HG03342 (cell line): ENCODE measurements around the gene USP24.
"Not testable (repeated sequence)": the region's sequence is repeated elsewhere in the genome, so short reads cannot be mapped to it uniquely, and the experiment has no call there.

Source experiments
- ATAC-seq: cut with Tn5 transposase; IDR thresholded peaks from one replicate; pipeline ENCODE4 v1.9.1; 2021; ENCODE audit warnings: mild to moderate bottlenecking, moderate library complexity; ENCODE audit not compliant: unreplicated experiment

USP24 gene

GRCh38 chr1:55040933-55041494 lies 174.2 kb downstream of the USP24 start:
- no peak for ATAC-seq

- ATAC-seq, result no peak
Observed at GRCh38 chr1:55040083-55040932, 174.9 kb downstream of the USP24 start.

GRCh38 chr1:55039342-55040082 lies 175.7 kb downstream of the USP24 start, which contains the start of gene PCSK9:
Gene PCSK9 (plus strand): TSS chr1:55039548. CDS start chr1:55039838, 290 bp downstream.
- ATAC-seq, result no peak

DNA sequence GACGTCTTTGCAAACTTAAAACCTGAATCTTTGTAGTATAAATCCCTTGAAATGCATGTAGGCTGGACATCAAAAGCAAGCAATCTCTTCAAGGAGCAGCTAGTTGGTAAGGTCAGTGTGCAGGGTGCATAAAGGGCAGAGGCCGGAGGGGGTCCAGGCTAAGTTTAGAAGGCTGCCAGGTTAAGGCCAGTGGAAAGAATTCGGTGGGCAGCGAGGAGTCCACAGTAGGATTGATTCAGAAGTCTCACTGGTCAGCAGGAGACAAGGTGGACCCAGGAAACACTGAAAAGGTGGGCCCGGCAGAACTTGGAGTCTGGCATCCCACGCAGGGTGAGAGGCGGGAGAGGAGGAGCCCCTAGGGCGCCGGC lies 176.2 kb downstream of the USP24 start:
- no peak for ATAC-seq

GRCh38 chr1:55038552-55038838 lies 176.7 kb downstream of the USP24 start:
- ATAC-seq, result no peak

DNA sequence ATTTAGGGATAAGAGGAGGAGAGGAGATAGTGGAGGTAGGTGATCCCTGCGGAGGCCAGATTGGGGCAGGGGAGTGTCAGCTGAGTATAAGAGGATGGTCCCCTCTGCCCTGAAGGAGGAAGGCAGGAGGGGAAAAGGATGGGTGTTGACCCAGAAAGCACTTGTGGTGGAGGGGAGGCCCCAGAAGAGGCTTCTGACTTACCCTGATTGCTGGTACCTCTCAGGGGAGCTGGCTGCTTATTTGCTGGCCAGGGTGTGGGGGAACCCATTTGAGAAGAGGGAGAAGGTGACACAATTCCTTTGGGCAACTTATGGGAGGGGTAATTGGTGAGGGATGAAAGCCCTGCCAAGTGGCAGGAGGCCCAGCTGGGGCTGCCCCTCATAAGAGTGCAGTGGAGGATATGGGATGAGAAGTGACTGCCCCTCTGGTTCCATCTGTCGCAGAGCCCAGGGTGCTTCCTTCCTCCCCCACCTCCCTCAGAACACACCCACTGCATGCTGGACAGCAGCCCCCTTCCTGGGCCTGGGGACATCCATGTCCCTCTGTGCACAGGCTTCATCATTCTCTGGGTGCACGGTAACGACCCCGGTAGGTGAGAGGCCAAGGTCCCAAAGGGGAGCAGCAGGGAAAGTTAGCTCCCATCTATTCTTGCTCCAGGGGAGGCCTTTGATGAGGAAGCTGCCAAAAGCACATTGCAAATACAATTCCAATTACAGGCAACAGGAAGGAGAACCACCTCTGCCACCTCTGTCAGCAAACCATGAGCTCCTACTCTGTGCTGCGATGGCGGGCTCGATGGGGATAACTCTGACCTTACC lies 177.2 kb downstream of the USP24 start:
- no peak for ATAC-seq

GRCh38 chr1:55035904-55036303 lies 179.3 kb downstream of the USP24 start:
- ATAC-seq, result no peak

GRCh38 chr1:55034476-55035133 lies 180.6 kb downstream of the USP24 start:
- no peak for ATAC-seq

- no peak for ATAC-seq
Observed at GRCh38 chr1:55033265-55033614, 181.9 kb downstream of the USP24 start.

DNA sequence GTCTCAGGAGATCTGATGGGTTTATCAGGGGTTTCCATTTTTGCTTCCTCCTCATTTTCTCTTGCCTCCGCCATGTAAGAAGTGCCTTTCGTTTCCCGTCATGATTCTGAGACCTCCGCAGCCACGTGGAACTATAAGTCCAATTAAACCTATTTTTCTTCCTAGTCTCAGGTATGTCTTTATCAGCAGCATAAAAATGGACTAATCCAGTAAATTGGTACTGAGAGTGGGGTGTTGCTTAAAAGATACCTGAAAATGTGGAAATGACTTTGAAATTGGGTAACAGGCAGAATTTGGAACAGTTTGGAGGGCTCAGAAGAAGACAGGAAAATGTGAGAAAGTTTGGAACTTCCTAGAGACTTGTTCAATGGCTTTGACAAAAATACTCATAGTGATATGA lies 184.1 kb downstream of the USP24 start:
- not testable (repeated sequence) for ATAC-seq

DNA sequence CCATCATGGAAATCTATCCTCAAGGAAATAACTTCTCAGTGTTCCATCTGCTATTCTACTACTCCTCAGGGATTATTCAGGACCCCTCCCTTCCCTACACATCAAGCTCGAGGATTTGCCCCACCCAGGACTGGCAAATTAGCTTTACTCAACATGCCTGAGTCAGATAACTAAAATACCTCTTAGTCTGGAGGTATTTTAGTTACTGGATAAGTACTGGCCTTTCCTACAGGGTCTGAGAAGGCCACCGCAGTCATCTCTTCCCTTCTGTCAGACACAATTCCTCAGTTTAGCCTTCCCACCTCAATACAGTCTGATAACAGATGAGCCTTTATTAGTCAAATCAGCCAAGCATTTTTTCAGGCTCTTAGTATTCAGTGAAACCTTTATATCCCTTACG lies 188.5 kb downstream of the USP24 start:
- ATAC-seq, result not testable (repeated sequence)

GRCh38 chr1:55024163-55024562 lies 191.0 kb downstream of the USP24 start:
- ATAC-seq, result not testable (repeated sequence)

GRCh38 chr1:55021942-55022546 lies 193.1 kb downstream of the USP24 start:
- peak; percentile 78 for ATAC-seq

- no peak for ATAC-seq
Observed at GRCh38 chr1:55018395-55018794, 196.8 kb downstream of the USP24 start.
